Measurements from ENCODE around the gene UBE2S.

GRCh38 chr19:55391702-55392615, 15.6 kb downstream of the UBE2S start:
- TF ChIP-seq CTCF (IDR thresholded peaks at IDR 0.05) = no peak
- no peak for TF ChIP-seq POLR2A (IDR thresholded peaks at IDR 0.05)

Measured in heart left ventricle (tissue), 13 donors.